Right lobe of liver (tissue), 4 donors: ENCODE data around the gene DEFB108B.
"Not testable (repeated sequence)": the region's sequence is repeated elsewhere in the genome, so short reads cannot be mapped to it uniquely, and the experiment has no call there.

Experiments
- CTCF ChIP-seq, 4 donors: fragments of 200-600 bp in 3 of 4; fragments of 450-650 bp in 1 of 4; IDR thresholded peaks; one replicate each; pipeline versions ENCODE4 v1.5.1 to v1.8.0; 2016 to 2022; ENCODE audit warnings: antibody characterized with exemption in 4 of 4, mild to moderate bottlenecking in 2 of 4
- POLR2A ChIP-seq: fragments of 450-650 bp; IDR thresholded peaks from one replicate; pipeline ENCODE4 v1.6.1; 2017; ENCODE audit warnings: antibody characterized with exemption, mild to moderate bottlenecking
- donor health status: DM: no; HTN: no; CAD: no.
- donor health status: DM: no; HTN: no; CAD: no.
- donor health status: DM: no; HTN: yes; CAD: no.

DNA sequence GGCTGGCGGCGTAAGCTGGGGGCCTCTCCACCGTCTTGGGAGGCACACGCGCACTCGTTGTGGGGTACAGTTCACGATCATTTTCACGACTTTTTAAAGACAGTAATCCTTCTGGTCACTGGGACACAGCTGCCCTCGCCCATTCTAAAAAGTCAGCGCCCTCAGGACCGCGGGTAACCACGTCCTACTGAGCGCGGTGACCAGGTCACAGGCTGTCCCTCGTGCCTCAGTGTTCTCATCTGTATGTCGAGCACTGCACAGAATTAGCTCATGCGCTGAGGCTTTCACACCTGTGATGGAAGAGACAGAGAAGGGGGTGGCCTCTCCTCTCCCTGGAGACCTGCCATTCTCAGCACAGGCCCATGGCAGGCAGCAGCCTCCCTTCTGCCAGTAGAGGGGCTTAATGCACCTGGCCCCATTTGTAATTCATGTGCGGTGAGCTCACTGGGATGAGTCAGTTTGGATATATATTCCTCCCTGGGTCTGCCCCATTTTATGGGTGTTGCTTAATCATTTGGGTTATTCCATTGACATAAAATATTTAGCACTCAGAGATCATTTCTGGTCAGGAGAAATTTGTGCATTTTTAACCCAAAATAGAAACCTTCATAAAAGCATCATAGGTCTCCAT, 45.1 kb upstream of the DEFB108B start:
- not testable (repeated sequence) for TF ChIP-seq CTCF (IDR thresholded peaks at IDR 0.05); POLR2A
